DOHH2 (cell line): ENCODE results near the gene NME7.

Experiments
- EZH2phosphoT487 ChIP-seq: fragments of 200-600 bp; sonication (generic); IDR thresholded peaks from 2 replicates; pipeline ENCODE4 v1.6.1; 2017; ENCODE audit warnings: borderline replicate concordance, mild to moderate bottlenecking, antibody characterized with exemption, low read length, moderate library complexity, mixed read lengths
- TF ChIP-seq, protein P1 (sequence below): fragments of 200-600 bp; sonication (generic); IDR thresholded peaks from one replicate; pipeline ENCODE4 v1.5.1; 2014; ENCODE audit warnings: antibody characterized with exemption, mild to moderate bottlenecking, low read depth, low read length; ENCODE audit not compliant: poor library complexity, severe bottlenecking

DNA sequence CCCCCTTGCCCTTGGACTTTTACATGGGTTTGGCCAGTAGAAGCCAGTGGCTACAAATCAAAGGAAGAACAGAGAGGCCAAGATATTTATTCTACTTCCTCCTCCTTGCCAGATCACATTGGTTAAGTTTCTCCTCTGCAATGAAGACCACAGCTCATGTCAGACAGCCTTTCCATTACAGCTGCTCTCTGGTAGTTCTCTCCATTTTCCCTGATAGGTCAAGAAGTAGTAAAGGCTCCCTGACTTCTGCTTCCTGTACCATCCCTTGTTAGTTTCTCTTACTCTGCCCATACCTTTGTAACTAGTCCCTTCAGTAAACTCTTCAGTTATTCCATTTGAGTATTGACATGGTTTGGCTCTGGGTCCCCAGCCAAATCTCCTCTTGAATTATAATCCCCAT is 27.8 kb downstream of the NME7 start:
- TF ChIP-seq, protein P1, sequence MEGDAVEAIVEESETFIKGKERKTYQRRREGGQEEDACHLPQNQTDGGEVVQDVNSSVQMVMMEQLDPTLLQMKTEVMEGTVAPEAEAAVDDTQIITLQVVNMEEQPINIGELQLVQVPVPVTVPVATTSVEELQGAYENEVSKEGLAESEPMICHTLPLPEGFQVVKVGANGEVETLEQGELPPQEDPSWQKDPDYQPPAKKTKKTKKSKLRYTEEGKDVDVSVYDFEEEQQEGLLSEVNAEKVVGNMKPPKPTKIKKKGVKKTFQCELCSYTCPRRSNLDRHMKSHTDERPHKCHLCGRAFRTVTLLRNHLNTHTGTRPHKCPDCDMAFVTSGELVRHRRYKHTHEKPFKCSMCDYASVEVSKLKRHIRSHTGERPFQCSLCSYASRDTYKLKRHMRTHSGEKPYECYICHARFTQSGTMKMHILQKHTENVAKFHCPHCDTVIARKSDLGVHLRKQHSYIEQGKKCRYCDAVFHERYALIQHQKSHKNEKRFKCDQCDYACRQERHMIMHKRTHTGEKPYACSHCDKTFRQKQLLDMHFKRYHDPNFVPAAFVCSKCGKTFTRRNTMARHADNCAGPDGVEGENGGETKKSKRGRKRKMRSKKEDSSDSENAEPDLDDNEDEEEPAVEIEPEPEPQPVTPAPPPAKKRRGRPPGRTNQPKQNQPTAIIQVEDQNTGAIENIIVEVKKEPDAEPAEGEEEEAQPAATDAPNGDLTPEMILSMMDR, result no peak
- no peak for TF ChIP-seq EZH2phosphoT487
